HG03066 (cell line): ENCODE measurements around the gene NUDT16.

ENCODE experiments used
- ATAC-seq: cut with Tn5 transposase; IDR thresholded peaks from one replicate; pipeline ENCODE4 v1.9.1; 2021; ENCODE audit warnings: low read depth; ENCODE audit not compliant: unreplicated experiment

NUDT16 gene

DNA sequence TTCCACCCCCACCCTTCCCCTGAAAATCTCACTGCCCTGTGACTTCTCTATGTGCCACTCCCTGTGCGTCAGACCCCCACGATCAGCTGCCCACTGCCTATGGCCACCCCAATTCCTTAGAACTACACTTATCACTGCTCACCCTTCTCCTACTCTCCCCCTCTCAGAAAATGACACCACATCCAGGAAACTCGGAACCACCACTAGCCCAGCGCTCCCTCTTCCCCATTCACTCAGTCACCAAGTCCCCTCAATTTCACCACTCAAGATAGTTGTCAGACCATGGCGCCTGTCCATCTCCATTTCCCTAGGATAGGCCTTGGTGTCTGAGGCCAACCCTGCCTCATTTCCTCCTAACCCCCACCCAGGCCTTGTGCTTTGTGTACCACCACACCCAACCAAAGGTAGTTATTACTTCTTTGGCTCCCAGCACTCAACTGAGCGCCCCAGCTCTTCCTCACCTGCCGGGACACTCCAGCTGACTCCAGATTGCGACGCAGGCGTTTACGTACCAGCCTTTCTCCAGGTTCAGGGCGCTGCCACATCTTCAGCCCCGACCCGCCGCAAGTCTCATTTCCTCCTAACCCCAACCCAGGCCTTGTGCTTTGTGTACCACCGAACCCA is 641 bp upstream of the NUDT16 start:
- peak; percentile 14 for ATAC-seq

DNA sequence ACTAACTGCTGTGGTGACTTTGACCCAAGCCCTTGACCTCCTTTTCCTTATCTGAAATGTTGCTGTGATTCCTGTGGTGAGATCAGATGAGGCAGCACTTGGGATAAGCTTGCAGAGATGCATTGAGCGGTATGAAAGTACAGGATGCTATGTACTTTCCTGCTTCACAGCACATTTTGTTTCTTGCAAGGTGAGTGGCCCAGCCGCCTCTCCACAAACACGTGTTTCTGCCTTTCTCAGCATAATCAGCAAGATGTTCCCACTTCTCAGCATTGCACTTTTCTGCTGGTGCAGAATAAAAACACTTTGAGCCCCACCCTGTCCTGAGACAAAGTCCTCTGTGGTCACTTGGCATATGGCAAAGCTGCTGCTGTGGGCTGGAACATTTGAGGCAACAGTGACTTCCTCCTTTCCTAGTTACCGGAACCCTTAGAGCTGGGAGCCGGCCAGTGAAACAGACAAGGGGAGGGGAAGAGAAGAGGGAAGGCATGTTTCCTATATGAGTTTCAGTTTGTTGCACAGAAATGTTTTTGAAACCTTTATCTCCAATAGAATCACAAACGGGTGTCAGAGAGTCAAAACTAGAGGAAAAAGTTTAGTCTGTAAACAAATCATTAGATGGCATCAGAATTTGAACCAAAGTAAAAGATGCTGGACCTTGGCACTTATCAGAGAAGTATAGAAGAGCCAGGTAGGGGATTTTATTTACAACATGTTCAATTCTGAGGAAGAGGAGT is 5.0 kb downstream of the NUDT16 start:
- ATAC-seq, result no peak

DNA sequence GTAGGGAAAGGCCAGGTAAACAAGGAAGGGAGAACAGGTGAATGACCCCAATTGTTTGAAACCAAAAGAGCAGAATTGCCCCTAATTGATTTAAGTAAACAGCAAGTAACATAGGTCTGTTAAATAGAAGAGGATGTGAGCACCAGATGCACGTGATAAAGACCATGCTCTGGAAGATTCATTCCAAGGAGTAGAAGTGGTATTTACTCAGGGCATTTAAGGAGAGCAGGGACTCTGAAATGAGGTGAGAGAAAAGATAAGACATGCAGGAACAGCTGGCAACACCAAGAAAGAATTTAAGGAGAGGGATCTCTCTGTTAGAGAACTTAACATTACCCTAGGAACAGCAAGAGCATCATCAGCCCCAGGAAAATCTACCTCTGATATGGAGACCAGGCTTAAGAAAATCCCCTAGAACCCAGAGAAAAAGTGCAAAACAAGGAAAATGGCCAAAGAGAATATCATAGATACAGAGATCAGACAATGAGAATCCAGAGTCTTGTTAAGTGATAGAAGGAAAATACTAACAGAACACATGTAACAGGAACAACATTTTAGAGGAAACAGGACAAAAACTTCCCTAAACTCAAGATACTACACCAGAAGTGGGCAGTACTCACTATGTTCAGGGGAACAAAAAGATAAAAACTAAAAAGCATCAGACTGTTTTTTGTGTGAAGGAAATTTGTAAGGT is 6.4 kb downstream of the NUDT16 start:
- ATAC-seq, result no peak

DNA sequence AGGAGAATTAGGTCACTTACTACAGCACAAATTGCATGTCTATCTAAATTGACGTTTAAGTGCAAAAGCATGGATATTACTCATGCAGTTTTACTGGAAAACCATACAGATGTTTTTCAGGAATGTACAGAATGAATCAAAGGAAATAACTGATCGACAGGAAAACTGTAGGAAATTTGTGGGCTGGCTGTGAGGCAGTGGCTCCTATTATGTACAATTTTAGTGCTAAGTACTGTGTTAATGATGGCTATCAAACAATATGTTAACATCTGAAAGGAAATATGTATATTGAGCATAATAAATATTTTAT is 6.9 kb downstream of the NUDT16 start:
- ATAC-seq, result no peak

DNA sequence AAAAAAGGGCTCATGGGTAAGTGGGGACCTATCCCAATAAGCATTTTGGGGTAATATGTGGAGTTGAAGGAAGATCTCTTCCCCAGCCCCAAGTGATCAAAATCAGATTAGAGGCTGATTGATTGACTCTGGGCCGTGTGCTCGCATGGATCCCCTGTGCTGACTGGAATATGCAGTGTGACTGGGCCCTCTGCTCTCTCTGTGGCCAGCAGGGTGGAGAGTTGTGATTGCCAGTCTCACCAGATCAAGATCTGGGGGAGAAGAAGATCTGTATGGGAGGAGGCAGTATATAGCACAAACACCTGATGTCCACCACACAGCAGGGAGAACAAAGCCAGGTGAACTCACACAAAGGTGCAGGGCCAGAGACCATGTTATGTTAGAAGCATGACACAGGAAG is 8.8 kb downstream of the NUDT16 start:
- no peak for ATAC-seq

DNA sequence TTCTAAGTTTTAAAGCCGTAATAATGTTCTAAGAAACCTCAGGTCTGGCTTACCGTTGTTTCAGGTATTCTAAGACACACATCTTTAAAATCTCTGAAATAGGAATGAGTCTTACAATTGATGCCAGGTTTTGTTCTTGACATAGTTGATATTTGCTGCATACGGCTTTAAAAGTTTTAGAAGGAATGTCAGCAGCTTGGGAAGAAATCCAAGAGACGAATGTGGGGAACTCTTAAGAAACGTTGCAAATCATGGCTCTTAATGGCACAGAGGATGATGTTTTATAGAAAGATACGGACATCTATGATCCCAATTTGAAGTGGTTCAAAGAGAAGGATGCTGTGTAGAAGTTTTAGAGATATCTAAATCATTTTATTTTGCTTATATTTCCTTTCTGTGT is 11.5 kb downstream of the NUDT16 start:
- no peak for ATAC-seq

DNA sequence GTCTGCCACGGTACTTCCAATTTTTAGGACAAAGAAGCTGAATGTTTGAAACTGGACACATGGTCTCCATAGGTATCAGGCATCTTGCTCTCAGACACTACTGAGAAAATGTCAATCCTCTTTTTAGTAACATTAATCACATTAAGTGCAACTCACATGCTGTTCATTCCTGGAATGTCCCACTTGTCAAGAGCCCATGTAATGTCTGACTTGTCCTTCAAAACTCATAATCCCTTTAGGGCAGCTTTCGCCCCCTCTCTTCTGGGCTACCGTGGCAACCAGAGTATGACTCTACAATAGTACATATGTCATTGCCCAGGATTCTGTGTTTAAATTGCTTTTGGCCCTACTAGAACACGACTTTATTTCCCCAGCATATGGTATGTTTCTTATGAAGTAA is 12.3 kb downstream of the NUDT16 start:
- no peak for ATAC-seq

DNA sequence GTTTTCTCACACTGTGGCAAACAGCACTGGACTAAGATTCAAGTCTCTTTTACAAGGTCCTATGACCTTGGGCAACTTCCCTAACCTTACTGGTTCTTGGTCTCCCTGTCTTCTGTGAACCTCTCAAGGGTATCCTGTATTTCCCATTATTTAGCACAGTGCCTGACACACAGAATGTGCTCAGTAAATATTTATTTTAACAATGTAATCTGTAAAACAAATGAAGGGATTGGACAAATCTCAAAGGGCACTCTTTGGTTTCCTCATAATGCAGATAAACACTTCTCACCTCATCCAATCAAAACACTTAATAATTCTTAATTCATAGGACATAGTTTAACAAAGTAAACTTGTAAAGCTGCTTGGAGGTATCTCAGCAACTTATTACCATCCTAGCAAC is 12.8 kb downstream of the NUDT16 start:
- no peak for ATAC-seq

DNA sequence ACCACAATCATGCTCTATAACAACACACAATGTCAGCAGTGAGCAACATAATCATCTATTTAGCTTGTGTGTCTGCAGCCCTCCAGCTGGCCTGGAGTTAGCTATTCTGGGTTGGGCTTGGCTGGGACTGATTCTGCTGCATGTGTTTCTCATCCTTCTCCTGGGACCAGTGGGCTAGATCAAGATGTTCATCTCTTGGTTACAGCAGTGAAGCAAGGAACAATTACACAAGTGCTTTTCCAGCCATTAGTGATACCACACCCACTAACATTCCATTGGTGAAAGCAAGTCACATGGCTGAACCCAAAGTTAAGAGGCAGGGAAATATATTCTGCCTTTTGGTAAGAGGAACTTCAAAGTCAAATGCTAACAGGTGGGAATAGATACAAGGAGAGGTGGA is 14.6 kb downstream of the NUDT16 start:
- no peak for ATAC-seq

DNA sequence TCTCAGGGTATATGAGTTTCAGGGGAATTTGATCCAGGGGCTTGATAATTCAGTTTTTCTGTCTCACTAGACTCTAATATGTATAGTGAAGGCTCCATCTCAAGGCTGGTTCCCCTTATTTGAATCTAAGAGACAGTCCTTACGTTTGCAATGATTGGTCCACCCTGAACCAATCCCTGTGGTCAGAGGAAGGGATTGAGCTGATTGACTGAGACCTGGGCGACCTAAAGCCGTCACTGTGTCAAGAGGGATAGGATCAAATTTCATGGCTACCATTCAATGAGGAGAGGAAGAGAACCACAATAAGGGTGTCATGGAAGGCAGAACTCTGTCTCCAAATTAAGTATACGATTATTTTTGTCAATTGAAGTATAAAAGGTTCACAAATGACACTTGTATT is 16.3 kb downstream of the NUDT16 start:
- ATAC-seq, result no peak

DNA sequence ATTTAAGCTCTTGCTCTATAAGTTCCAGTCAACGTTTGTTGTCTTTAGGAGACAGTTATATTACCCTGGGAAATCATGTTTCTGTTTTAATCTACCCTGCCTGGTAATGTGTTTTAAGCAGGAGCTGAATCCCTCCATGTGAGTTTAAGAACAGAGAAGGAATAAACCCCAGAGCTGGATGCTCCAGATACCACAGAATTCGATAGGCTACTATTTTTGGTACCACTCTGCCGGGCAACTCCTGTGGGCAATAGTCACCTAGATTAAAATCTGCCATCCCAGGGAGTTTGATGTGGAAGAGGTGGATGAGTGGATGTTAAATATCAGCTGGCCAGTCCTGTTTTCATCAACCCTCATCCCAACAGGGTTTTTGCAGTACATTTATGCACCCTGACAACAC is 20.4 kb downstream of the NUDT16 start:
- ATAC-seq, result no peak

DNA sequence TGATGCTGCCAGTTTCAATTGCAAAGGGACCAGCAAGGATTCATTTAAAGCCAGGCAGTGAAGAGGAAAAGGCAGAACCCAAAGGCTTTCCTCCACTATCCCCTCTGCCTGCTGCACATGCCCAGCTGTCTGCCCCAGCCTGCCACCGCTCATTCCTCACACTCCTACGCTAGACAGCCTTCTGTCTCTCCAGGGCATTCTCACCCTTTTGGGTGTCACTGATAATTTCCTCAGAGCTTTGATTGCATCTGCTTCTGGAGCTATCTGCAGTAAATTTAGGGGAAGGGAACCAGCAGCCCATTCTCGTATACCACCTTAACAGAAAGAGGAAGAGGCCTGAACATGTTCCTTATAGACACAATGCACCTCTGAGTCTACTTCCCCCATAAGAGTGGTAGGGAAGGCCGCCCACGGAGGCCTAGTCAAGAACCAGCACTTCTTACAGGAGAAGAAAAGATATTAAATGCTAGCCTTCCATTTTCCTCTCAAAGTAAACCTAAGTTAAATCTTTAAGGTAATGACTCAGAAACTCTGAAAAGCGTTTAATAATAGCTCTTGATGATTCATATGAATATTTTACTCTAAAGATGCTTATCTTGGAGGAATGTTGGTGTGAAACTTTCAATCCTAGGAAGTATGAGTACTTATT is 20.9 kb downstream of the NUDT16 start:
- ATAC-seq, result no peak

DNA sequence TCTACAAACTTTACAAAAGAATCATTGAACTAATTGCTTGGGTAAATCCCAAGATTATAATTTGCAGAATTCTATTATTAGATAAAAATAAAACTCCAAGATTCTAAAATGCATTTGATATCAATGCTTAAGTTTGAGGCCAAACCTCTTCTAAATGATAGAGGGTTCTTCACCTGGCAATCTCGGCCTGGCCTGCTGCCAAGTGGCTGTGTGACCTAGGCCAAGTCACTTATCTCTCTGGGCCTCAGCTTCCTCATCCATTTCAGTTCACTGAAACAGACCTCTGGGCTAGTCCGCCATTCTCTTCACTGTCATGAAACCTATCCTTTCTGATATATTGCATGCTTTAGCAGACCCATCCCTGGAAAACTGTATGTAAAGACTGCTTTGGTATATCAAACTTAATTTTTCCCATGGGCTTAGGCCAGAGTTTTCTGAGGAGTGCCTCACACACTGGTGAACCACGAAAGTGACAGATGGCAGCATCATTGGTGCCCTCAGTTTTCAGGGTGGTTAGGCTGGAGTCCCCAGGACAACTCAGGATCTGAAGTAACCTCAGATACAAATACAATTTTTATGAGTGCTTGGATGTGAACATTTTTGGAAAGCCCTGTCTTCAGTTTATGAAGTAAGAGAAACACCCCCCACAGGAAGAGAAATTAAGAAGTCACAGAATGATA is 21.8 kb downstream of the NUDT16 start:
- no peak for ATAC-seq

DNA sequence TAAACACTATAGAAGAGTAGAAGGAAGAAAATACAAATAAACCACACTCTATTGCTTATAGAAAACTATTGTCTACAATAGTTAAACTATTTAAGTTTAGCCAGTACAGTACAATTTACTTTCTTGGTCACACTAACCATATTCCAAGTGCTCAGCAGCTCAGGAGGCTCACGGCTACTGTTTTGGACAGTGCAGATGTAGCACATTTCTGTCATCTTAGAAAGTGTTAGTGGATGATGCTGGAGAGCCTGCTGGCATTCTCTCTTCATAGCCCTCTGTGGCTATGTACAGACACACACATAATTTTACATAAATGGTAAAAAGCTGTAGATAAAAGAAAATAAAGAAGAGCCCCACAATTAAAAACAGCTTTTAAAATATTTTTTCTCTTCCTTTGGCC is 23.8 kb downstream of the NUDT16 start:
- no peak for ATAC-seq

DNA sequence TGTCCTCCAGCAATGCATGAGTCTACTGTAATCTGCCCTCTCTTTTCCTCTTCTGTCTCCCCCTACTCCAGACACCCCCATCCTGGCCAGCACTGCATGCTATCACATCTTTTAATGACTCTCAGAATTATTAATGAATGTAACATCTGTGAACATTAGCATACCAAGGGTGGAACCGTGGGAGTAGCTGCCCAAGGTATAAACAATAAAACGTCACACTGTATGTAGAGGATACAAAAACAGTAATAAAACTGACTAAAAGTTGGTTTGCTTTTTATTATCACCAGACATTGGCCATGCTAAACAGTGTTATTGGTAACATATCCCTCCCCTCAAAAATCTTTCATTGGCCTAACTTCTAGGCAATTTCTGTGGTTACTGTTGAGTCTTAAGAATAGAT is 24.7 kb downstream of the NUDT16 start:
- ATAC-seq, result no peak

DNA sequence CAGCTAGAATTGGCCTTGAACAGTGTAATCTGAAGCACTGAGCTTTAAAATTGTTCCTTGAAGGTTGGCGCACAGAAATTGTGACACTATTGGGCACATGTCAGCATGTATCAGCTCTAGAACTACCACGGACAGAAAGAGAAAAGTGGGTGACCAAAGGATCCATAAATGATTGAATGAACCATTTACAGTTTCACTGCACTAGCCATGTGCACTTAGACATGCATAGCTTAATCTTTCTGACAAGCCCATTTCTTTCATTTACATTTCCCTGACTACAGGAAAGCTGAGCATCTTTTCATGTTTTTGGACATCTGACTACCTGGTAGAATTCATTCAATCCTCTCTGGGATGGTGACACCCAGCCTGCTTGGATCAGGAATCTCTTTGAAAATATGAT is 36.2 kb downstream of the NUDT16 start:
- ATAC-seq, result no peak

DNA sequence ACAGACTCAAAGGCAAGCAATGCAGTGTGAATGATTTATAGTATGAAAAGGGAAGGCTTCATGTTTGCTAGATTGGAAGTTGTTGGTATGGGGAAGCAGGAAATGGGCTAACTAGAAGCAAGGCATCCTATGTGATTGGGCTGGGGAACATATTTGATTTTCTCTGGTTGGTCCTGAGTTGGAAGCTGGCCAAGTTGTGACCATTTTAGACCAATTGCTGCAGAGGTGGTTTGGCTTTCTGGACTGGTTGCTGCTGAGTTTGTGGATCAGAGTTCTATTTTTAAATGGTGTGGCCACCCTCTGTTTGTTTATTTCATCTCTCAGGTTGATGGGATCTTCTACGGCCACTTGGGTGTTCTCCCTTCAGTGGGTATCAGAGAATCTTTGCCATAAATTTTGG is 39.7 kb downstream of the NUDT16 start:
- no peak for ATAC-seq

DNA sequence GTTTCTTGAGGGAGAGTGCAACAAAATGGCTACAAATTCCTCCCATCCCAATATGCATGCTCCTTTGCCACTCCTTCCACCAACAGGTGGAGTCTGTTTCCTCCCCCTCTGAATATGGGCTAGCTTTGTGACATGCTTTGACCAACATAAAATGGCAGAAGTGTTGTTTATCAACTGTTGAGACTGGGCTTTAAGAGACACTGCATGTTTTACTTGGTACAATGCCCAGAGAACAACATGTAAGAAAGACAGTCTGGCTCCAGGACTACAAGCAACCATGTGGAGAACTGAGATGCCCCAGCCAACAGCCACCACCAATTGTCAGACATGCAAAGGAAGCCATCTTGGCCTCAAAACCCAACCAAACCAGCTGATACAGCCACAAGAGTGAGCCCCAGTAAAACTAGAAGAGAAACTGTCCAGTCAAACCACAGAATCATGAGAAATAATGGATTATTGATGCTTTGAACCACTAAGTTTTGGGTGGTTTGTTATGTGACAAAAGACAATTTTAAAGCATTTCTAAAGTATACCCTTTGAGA is 40.5 kb downstream of the NUDT16 start:
- no peak for ATAC-seq

DNA sequence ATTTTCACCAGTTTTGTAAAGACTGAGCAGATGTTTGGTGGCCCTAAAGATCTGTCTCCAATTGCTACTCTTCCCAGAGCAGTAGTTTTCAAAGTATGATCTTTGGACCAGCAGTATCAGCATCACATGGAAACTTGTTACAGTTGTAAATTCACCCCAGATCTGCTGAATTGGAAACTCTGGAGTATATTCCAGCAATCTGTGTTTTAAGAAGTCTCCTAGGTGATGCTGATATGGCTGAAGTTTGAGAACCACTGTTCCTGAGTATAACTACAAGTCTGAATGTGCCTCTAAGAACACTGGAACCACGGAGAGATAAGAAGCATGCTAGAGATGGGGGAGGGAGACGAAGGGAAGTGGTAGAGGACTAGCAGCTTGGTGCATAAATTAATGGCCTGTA is 45.7 kb downstream of the NUDT16 start:
- ATAC-seq, result no peak

DNA sequence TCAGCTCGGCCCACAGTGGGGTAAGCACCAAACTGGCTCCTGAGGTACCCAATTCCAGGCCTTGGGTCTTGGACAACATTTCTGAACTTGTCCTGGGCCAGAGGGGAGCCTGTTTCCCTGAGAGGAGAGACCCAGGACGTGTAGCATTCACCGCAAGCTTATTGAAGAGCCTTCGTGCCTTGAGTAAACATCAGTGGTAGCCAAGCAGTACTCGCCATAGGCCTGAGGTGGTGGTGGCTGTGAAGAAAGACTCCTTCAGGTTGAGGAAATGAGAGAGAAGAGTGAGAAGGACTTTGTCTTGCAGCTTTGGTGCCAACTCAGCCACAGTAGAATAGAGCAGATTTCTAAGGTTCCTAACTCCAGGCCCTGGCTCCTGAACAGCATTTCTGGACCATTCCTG is 50.2 kb downstream of the NUDT16 start:
- ATAC-seq, result no peak

DNA sequence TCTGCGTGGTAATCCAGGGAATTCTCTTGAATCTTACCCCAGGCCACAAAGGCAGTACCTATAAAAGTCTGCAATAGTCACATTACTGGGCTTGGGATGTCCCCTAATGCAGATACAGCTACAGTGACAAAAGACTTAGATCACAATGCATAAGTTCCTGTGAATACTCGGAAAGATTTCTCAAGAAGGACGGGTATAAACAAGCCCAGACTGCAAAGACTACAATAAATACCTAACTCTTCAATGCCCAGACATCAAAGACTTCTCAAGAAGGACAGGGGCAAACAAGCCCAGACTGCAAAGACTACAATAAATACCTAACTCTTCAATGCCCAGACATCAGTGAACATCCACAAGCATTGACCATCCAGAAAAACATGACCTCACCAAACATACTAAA is 50.9 kb downstream of the NUDT16 start:
- ATAC-seq, result no peak
